OCI-LY7 (cell line): ENCODE data around the gene BRD7.
"Not testable (repeated sequence)": the region's sequence is repeated elsewhere in the genome, so short reads cannot be mapped to it uniquely, and the experiment has no call there.

ENCODE experiments used
- CTCF ChIP-seq: fragments of 200-600 bp; sonication (generic); conservative IDR thresholded peaks from 2 replicates; pipeline ENCODE4 v1.5.1; 2014; ENCODE audit warnings: mild to moderate bottlenecking, antibody characterized with exemption, low read length, moderate library complexity, mixed read lengths
- EZH2phosphoT487 ChIP-seq: fragments of 200-600 bp; sonication (generic); IDR thresholded peaks from 2 replicates; pipeline ENCODE4 v1.6.1; 2018; ENCODE audit warnings: low read depth, borderline replicate concordance, mild to moderate bottlenecking, mixed run types, antibody characterized with exemption, low read length, moderate library complexity, mixed read lengths

- not testable (repeated sequence) for TF ChIP-seq CTCF, EZH2phosphoT487
These were observed 25.2 kb downstream of the BRD7 start for GRCh38 chr16:50343566-50343965.
